H4 (cell line): Measurements from ENCODE around the gene RAPGEF4. TPM values are rescaled to one million over a fixed set of nuclear protein-coding genes. Genes with fewer than 3 reads are reported as not detected.

Source experiments
- DNase-seq: peaks from one replicate; pipeline ENCODE4 v3.0.0-alpha.2; 2015; ENCODE audit warnings: low spot score
- total RNA-seq: library from RNA; depleted of rRNA; stranded (reverse); fragments of >200 nt; shearing (Covaris generic); gene quantifications from 2 replicates; pipeline ENCODE4 v1.2.3, GENCODE V29; 2014

RAPGEF4 gene
- total RNA-seq, 1 experiment from 2014 or later: 1.7 TPM

- DNase-seq: peak; percentile 29
Observed at GRCh38 chr2:172860336-172860707, 124.7 kb downstream of the RAPGEF4 start.

DNA sequence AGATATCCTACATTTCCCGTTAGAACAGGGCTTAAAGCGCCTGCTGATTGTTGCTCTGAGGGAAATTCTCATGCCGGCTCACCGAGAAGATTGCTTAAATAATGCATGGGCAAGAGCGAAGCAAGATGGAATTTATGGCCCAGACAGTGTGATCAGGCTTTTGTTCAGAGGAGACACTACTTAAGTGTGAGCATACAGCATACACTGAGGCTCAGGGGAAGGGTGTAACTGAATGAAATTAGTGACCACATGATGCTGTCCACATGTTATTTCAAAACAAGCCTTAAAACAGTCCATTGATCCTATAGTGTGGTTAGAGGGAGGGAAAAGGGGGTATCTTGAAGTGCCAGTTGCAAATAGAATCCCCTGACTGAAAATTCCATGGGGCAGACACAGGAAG, 125.5 kb downstream of the RAPGEF4 start:
- no peak for DNase-seq

DNA sequence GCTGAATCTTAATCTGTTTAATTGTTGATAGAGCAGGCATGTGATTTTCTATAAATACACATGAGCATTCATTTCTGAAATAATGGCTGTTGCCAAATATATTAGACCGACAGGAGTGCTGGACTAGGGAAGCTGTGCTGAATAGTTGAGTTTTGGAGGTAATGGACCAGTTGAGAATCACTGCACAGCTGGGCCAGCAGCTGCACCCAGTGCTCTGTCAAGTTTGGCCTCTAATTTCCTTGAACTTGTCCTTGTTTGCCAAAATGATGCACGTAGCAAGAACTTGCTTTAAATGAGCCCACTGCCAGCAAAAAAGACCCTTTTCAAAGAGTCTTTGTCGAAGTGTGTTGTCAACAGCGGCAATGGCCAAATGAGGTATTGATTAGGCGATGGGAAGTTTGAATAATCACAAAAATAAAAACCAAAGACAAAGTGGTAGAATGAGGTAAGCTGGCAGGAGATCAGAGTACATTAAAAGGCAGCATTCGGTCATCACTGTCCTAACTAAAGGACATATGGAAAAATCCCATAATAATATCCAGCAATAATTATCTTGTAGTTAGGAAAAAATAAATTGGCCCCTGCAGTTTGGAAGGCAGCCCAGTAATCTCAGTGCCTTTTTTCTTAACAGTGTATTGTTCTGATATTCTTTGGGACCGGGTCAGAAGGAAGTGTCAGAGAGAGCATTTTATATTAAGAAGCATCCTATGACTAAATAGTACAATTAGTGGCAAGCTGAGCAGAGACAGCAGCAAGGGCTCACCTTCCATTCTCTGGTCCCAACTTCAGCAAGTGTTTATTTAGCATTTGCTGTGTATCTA, 126.2 kb downstream of the RAPGEF4 start:
- DNase-seq: no peak

- no peak for DNase-seq
Observed at GRCh38 chr2:172863341-172863740, 127.7 kb downstream of the RAPGEF4 start.

DNA sequence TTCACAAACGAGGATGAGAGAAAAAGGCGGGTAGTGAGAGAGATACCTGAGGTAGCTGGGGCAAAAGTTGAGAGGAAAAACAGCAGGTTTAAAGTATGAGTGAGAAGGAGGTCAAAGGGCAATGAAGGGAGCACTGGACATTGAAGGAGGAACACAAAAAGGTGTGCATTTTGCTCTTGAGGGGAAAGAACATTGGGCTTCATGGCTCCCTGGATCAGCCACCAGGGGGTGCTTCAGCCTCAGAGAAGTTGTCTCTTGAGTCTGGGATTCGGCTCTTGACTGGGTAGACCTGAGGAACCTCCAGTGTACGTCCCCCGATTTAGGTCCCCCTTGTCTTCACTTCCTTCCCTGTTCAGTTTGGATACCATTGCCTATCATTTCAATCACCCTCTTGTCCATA, 128.5 kb downstream of the RAPGEF4 start:
- DNase-seq: peak; percentile 27

- DNase-seq: no peak
Observed at GRCh38 chr2:172865422-172865821, 129.8 kb downstream of the RAPGEF4 start.

DNA sequence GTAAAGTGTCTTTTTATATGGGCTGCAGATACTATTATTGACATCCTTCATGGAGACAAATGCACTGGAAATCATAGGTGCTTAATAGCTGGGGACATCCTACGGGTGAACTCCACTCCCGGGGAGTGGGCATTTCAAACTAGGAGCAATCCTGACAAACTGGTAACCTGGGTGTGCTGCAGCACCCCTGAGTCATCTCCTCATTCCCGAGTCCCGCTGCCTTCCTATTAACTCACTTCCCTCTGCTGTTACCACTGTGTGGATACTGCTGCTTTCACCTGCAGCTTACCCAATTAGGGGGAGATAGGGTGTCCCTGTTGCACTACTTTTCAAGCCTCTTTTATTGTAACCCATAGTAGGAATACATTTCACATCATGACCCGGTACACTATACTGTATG, 134.2 kb downstream of the RAPGEF4 start:
- no peak for DNase-seq

- no peak for DNase-seq
Observed at GRCh38 chr2:172870396-172870795, 134.8 kb downstream of the RAPGEF4 start.

- DNase-seq: no peak
Observed at GRCh38 chr2:172877826-172878225, 142.2 kb downstream of the RAPGEF4 start.

- DNase-seq: no peak
Observed at GRCh38 chr2:172878260-172878659, 142.6 kb downstream of the RAPGEF4 start.

DNA sequence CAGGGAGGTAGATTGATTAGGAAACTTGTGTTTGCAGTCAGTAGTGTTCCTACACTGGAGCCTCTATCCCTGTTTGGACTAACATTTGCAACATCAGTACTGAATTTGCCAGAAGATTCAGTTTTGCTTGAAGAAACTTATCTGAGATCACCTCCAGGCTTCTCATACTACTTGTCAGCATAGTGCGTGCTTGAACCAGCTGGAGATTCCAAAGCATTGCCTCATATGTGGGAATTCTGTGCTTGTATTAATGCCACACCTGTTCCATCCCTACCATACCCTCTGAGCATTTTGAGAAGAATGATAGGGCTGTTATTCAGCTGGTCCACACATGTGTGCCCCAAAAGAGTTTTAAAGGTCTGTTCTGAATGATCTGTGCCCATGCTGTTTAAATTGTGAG, 148.7 kb downstream of the RAPGEF4 start:
- no peak for DNase-seq

DNA sequence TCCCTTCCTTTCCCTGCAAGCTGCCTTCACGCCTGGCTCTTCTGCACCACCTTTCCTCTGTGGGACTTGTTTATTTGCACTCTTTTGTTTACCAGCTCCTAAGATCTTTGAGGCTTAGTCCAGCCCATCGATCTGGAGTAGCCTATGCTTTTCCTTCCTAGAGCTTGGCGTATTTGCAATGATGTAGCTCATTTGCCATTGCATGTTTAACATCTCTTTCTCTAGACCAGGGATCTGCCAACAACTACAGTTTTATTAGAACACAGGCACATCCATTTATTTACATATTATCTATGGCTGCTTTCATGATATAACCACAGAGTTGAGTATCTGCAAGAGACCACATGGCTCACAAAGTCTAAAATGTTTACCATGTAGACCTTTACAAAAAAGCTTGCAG, 150.4 kb downstream of the RAPGEF4 start:
- DNase-seq: no peak

DNA sequence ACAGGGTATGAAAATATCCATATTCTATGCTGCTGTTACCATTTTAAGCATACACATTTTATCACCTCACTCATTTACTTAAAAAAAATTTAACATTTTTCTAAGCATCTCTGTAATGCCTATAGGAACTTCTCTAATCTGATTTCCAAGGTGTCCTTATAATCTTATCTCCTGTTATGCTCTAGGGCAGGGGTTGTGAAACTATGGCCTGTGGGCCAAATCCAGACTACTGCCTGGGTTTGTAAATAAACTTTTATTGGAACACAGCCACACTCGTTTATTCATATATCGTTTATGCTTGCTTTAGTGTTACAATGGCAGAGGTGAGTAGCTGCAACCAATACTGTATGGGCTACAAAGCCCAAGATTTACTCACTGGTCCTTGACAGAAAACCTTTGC, 151.6 kb downstream of the RAPGEF4 start:
- no peak for DNase-seq

DNA sequence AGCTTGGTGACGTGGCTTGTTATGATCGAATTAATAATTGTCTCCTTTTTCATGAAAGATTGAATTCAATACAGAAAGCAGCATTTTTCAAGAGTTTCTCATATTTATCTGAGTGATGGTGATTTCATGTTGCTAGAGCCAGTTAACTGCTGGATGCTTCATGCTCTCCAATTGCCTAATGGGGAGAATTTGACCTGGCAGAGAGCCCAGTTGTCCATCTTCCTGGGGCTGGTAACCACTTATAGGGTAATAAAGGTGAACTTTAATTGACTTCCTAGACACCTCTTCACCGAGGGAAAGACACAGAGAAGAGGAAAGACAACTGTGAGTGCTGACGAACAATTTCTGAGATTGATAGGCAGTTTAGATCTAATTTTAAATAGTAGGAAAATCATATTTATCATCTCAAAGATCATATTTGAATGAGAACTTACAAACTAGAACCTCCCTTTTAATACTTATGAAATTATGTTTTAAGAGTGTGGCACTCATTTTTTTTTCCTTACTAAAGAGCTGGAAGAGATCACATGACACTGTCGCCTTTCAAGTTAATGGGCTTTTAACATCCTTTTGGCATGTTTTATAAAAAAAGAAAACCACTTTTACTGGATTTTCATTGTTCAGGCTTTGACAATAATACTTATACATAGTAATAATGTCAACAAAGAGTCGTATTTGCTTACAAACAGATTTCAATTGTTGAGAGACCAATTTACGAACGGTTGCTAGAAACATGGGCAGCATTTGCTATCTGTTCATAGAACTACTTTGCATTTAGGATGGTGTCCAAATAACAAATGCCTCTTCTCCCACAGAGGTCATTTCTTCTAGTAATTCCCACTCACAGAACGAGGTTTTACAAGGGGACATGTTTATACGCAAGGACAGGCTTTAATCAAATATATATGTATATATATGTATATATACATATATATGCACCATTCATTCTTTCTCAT, 153.3 kb downstream of the RAPGEF4 start:
- DNase-seq: no peak

GRCh38 chr2:172889768-172890430, 154.3 kb downstream of the RAPGEF4 start:
- DNase-seq: no peak

DNA sequence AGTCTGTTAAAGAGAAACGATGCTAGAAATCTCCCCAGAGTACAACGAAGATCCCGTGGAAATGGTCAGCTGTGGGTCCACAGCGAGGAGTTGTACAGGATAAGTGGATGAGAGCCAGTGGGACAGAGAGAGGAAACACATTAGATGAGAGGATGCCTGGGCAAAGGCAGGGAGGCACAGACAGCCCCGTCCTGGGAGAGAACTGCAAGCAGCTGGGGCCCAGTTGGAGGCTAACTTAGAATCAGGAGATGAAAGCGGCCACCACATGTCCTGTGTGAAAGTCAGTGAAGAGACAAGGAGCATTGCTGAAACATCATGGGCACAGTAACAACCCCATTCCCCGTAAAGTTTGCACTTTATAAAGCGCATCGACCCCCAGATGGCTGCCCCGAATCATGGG, 157.5 kb downstream of the RAPGEF4 start:
- DNase-seq: no peak

DNA sequence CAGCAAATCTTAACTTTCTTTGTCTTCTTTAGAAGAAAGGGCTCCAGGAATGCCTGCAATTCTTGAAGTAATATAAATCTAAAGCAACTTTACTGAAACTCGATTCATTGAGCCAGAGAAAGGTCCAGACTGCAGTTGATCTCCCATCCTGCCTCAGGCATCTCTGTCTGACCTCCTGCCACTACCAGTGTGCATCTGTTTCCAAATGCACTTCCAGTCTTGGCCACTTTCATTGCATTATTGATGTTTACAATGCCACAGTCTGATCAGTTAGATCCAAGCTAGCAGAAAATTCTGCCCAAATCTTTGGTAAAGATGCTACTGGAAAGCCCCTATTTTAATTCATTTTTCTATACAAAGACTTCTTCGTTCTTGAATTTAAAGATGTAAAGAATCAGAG, 158.0 kb downstream of the RAPGEF4 start:
- DNase-seq: no peak

DNA sequence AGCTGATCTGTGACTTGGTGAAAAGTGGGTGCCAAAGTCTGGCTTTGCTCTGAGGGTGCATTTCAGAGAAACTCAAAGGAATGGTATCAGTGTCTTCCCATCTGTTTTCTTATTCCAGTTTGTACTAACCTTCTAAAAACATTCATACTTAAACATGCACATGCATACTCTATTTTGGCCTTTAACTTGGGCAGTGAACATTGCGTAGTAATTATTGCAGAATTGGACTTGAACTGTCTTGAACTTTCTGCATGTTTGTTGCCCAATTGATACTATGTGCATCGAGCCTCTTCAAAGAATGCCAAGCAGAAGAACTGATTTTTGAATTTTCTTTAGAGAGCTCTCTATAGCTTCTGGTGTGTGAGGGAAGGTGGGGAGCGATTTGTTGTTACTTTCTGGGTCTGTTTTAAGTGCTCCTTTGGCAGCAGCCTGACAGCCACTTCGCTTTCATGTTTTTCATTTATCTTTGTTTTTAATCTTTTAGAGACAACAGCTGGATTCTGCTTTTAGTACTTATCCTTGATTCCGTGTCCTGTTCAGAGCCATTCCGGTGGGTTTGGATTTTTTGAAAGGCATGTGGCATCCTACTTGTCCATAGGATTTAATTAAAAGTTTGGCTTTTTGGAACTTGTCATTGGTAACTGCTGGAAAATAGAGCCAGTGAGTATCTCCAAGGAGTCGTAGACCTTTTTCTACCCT, 159.2 kb downstream of the RAPGEF4 start:
- no peak for DNase-seq

DNA sequence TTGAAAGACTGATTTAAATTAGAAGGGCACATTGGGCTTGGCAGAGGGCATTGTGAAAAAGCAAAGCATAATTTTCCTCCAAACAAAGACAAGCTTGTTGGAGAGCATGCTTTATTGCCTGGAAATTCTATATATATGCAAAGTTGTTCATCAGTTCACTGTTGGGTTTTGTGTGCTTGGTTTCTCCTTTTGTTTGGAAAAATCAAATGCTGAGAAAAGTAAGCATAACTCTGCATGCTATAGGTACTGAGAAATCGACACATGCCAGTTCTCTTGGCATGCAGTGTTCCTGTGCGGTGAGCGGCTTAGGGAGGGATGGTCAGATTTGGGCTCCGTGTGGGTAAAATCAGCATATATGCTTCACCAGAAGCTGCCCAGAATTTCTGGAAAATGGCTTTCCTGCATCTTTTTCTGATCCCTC, 161.0 kb downstream of the RAPGEF4 start:
- DNase-seq: no peak

GRCh38 chr2:172900871-172901270, 165.2 kb downstream of the RAPGEF4 start:
- DNase-seq: no peak

DNA sequence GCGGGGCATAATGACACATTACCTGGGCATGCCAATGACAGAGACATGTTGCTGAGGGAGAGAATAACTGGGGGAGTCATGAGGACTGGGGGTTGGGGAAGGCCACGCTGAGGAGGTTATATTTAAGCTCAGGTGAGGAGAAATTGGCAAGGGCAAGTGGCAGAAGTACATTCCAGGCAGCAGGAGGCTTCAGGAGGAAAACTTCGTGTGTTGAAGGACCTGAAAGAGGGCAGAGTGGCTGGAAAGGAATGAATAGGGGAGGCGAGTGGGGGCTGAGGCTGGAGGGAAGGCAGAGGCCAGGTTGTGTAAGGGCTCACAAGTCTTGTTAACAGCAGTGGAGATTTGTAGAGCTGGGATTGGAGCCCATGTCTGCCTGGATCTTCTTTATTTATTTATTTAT, 166.3 kb downstream of the RAPGEF4 start:
- DNase-seq: no peak

- DNase-seq: no peak
Observed at GRCh38 chr2:172904236-172904635, 168.6 kb downstream of the RAPGEF4 start.
